ENCODE results near the gene CRYL1. TPM values are rescaled to one million over a fixed set of nuclear protein-coding genes. Genes with fewer than 3 reads are reported as not detected.

Gene CRYL1
- total and polyA plus RNA-seq, 7 donors = 6.4 to 18.5 (median 12.9) TPM

GRCh38 chr13:20441879-20442278 lies 83.8 kb downstream of the CRYL1 start:
- H3K4me1 ChIP-seq = no peaks in the 10 kb centered on the region
- no peaks in the 10 kb centered on the region for H3K27me3 ChIP-seq (ENCODE audit: insufficient read depth in 3 of 3, low read length in 2 of 3)
- ATAC-seq = no peak
- H3K27ac ChIP-seq = no peak overlapping the region
- WGBS, 3 donors = 68 to 83% (median 69%) methylated on average over 2 of the region's 2 CpGs
- no peak for DNase-seq
- intact Hi-C loops (cut with DNase I) = no loop called here
- no peak overlapping the region for H3K4me3 ChIP-seq
- no peak for TF ChIP-seq CTCF (IDR thresholded peaks at IDR 0.05)
- H3K36me3 ChIP-seq (ENCODE audit: insufficient read depth in 1 of 2, low read depth in 1 of 2) = no peaks in the 10 kb centered on the region
- no peaks in the 10 kb centered on the region for H3K9me3 ChIP-seq

GRCh38 chr13:20441056-20441455 lies 84.6 kb downstream of the CRYL1 start:
- H3K4me1 ChIP-seq = no peaks in the 10 kb centered on the region
- ATAC-seq = no peak
- no peaks in the 10 kb centered on the region for H3K27me3 ChIP-seq (ENCODE audit: insufficient read depth in 3 of 3, low read length in 2 of 3)
- H3K36me3 ChIP-seq (ENCODE audit: insufficient read depth in 1 of 2, low read depth in 1 of 2) = no peaks in the 10 kb centered on the region
- H3K27ac ChIP-seq = no peak overlapping the region
- WGBS, 3 donors = 61 to 71% (median 68%) methylated on average over 5 of the region's 5 CpGs
- no peak for DNase-seq
- H3K9me3 ChIP-seq = no peaks in the 10 kb centered on the region
- intact Hi-C loops (cut with DNase I) = no loop called here
- TF ChIP-seq CTCF (IDR thresholded peaks at IDR 0.05) = no peak
- H3K4me3 ChIP-seq = no peak overlapping the region

GRCh38 chr13:20439261-20439660 lies 86.4 kb downstream of the CRYL1 start:
- intact Hi-C loops (cut with DNase I) = no loop called here
- H3K4me3 ChIP-seq = no peak overlapping the region
- no peak for TF ChIP-seq CTCF (IDR thresholded peaks at IDR 0.05)
- no peaks in the 10 kb centered on the region for H3K27me3 ChIP-seq (ENCODE audit: insufficient read depth in 3 of 3, low read length in 2 of 3)
- ATAC-seq = no peak
- H3K4me1 ChIP-seq = no peaks in the 10 kb centered on the region
- H3K9me3 ChIP-seq = no peaks in the 10 kb centered on the region
- H3K27ac ChIP-seq = no peak overlapping the region
- no peak for DNase-seq
- WGBS, 3 donors = 83 to 92% (median 91%) methylated on average over 4 of the region's 4 CpGs
- no peaks in the 10 kb centered on the region for H3K36me3 ChIP-seq (ENCODE audit: insufficient read depth in 1 of 2, low read depth in 1 of 2)

- no peaks in the 10 kb centered on the region for H3K36me3 ChIP-seq (ENCODE audit: insufficient read depth in 1 of 2, low read depth in 1 of 2)
- ATAC-seq (no peak), DNase-seq (no peak)
- no peak overlapping the region for H3K27ac ChIP-seq
- H3K4me3 ChIP-seq = no peak overlapping the region
- no peaks in the 10 kb centered on the region for H3K9me3 ChIP-seq
- 91 to 95% (median 94%) methylated on average over 6 of the region's 6 CpGs for WGBS, 3 donors
- intact Hi-C loops (cut with DNase I) = no loop called here
- TF ChIP-seq CTCF (IDR thresholded peaks at IDR 0.05) = no peak
- no peaks in the 10 kb centered on the region for H3K4me1 ChIP-seq
- H3K27me3 ChIP-seq (ENCODE audit: insufficient read depth in 3 of 3, low read length in 2 of 3) = no peaks in the 10 kb centered on the region
Measured at GRCh38 chr13:20438801-20439200, 86.9 kb downstream of the CRYL1 start.

- Histone ChIP-seq H3K27ac (no peak overlapping the region), H3K4me1 (no peaks in the 10 kb centered on the region), H3K27me3 (ENCODE audit: insufficient read depth in 3 of 3, low read length in 2 of 3) (no peaks in the 10 kb centered on the region), H3K4me3 (no peak overlapping the region), H3K9me3 (no peaks in the 10 kb centered on the region), H3K36me3 (ENCODE audit: insufficient read depth in 1 of 2, low read depth in 1 of 2) (no peaks in the 10 kb centered on the region)
- no peak for ATAC-seq
- TF ChIP-seq CTCF (IDR thresholded peaks at IDR 0.05) = no peak
- intact Hi-C loops (cut with DNase I) = no loop called here
- no peak for DNase-seq
- 92 to 94% (median 93%) methylated on average over 10 of the region's 10 CpGs for WGBS, 3 donors
Measured at GRCh38 chr13:20436505-20436904, 89.2 kb downstream of the CRYL1 start.

All from psoas muscle (tissue), 8 donors.